ENCODE measurements around the gene RAPGEF2.

DNA sequence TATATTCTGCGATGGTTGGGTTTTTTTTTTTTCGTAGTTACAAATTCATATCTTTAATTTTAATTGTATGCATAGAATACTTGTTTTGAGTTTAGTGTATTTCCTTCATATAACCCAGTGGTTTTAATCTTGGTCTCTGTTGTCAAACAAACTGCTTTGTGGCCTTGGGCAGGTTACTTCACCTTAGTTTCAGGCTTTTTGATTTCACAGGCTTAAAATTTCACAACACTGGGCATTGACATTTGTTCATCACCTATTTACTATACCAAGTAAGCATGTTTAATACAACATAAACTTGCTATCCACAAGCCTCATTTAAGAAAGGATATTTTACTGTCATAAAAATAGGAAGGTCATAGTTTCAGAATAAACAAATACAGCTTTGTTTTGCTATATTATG, 14.7 kb downstream of the RAPGEF2 start:
- TF ChIP-seq, protein P1, sequence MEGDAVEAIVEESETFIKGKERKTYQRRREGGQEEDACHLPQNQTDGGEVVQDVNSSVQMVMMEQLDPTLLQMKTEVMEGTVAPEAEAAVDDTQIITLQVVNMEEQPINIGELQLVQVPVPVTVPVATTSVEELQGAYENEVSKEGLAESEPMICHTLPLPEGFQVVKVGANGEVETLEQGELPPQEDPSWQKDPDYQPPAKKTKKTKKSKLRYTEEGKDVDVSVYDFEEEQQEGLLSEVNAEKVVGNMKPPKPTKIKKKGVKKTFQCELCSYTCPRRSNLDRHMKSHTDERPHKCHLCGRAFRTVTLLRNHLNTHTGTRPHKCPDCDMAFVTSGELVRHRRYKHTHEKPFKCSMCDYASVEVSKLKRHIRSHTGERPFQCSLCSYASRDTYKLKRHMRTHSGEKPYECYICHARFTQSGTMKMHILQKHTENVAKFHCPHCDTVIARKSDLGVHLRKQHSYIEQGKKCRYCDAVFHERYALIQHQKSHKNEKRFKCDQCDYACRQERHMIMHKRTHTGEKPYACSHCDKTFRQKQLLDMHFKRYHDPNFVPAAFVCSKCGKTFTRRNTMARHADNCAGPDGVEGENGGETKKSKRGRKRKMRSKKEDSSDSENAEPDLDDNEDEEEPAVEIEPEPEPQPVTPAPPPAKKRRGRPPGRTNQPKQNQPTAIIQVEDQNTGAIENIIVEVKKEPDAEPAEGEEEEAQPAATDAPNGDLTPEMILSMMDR (IDR thresholded peaks at IDR 0.05) = no peak
- TF ChIP-seq POLR2A (IDR thresholded peaks at IDR 0.05) = no peak
